ENCODE results near the gene PLD4.

DNA sequence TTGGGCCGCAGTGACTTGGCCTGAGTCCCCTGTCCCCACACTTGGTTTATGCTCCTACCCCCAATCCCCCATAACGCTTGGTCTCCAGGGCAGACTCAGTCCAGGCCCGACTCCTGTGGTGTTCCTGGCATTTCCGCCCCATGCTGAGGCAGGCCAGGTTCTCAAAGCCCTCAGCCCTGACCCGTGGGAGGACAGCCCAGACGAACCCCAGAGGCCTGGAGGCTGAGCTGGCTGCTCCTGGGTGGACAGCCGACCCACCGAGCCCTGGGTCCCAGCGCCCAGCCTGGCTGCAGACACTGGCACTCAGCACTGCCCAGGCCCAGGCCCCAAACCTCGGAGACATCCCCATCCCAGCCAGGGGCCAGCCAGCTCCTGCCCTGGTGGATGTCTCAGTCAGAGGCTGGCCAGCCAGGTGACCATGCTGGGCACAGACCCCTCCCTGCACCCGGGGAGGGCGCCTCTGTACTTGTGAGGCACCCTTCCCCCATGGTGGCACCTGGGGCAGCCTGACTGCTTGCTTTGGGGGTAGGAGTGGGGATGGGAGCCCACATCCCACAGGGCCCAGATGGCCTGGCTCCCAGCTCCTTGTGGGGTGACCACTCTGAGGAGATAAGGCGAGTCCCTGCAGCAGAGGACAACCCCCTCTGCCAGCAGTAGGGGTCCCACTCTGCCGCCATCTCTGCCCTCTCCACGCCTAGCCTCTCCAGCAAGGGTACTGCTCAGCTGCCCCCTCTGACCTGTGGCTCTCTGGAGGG lies 1.4 kb downstream of the PLD4 start:
- TF ChIP-seq, protein P1, sequence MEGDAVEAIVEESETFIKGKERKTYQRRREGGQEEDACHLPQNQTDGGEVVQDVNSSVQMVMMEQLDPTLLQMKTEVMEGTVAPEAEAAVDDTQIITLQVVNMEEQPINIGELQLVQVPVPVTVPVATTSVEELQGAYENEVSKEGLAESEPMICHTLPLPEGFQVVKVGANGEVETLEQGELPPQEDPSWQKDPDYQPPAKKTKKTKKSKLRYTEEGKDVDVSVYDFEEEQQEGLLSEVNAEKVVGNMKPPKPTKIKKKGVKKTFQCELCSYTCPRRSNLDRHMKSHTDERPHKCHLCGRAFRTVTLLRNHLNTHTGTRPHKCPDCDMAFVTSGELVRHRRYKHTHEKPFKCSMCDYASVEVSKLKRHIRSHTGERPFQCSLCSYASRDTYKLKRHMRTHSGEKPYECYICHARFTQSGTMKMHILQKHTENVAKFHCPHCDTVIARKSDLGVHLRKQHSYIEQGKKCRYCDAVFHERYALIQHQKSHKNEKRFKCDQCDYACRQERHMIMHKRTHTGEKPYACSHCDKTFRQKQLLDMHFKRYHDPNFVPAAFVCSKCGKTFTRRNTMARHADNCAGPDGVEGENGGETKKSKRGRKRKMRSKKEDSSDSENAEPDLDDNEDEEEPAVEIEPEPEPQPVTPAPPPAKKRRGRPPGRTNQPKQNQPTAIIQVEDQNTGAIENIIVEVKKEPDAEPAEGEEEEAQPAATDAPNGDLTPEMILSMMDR (IDR thresholded peaks at IDR 0.05) = no peak
- TF ChIP-seq SIN3A (IDR thresholded peaks at IDR 0.05; ENCODE audit: borderline replicate concordance, insufficient read depth, low read depth, low read length) (no peak), POLR2AphosphoS5 (IDR thresholded peaks at IDR 0.05; ENCODE audit: low read depth, low read length) (no peak)
- TF ChIP-seq, protein P2, sequence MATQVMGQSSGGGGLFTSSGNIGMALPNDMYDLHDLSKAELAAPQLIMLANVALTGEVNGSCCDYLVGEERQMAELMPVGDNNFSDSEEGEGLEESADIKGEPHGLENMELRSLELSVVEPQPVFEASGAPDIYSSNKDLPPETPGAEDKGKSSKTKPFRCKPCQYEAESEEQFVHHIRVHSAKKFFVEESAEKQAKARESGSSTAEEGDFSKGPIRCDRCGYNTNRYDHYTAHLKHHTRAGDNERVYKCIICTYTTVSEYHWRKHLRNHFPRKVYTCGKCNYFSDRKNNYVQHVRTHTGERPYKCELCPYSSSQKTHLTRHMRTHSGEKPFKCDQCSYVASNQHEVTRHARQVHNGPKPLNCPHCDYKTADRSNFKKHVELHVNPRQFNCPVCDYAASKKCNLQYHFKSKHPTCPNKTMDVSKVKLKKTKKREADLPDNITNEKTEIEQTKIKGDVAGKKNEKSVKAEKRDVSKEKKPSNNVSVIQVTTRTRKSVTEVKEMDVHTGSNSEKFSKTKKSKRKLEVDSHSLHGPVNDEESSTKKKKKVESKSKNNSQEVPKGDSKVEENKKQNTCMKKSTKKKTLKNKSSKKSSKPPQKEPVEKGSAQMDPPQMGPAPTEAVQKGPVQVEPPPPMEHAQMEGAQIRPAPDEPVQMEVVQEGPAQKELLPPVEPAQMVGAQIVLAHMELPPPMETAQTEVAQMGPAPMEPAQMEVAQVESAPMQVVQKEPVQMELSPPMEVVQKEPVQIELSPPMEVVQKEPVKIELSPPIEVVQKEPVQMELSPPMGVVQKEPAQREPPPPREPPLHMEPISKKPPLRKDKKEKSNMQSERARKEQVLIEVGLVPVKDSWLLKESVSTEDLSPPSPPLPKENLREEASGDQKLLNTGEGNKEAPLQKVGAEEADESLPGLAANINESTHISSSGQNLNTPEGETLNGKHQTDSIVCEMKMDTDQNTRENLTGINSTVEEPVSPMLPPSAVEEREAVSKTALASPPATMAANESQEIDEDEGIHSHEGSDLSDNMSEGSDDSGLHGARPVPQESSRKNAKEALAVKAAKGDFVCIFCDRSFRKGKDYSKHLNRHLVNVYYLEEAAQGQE (IDR thresholded peaks at IDR 0.05; ENCODE audit: insufficient read depth in 1 of 2, low read depth in 2 of 2, low read length in 1 of 2) = no peak
